GM12891 (cell line): ENCODE data around the gene SHB.

Source experiments
- POLR2A ChIP-seq: IDR thresholded peaks from 2 replicates; pipeline ENCODE4 v1.6.1; 2011; ENCODE audit warnings: low read depth, low read length, control low read depth
- POLR2AphosphoS5 ChIP-seq: IDR thresholded peaks from 2 replicates; pipeline ENCODE4 v1.6.1; 2011; ENCODE audit warnings: low read depth, low read length, control low read depth
- SPI1 ChIP-seq: IDR thresholded peaks from 2 replicates; pipeline ENCODE4 v1.6.1; 2011; ENCODE audit warnings: low read depth, low read length, control low read depth
- TAF1 ChIP-seq: IDR thresholded peaks from 2 replicates; pipeline ENCODE4 v1.6.1; 2011; ENCODE audit warnings: low read depth, low read length, control low read depth

DNA sequence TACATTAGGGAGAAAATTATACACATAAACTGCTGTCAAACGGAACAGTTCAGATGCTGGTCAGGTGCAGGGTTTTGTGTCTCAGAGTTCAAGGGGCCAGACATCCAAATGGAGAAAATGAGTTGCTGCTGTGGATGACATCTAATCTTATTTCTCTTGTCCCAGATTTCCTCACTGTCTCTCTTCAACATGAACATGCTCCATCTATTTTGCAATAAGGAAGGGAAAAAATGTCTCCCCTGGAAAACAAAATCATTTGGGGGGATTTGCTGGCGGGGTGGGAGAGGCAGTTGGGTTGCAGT lies 51.2 kb downstream of the SHB start:
- TF ChIP-seq POLR2AphosphoS5 (no peak), TAF1 (no peak), POLR2A (no peak), SPI1 (no peak)
